B cell (primary cell): ENCODE results near the gene RAB5B. TPM values are rescaled to one million over a fixed set of nuclear protein-coding genes. Genes with fewer than 3 reads are reported as not detected.

ENCODE experiments used
- ATAC-seq: fragments of 200-7000 bp; cut with Tn5 transposase; one replicate; pipeline ENCODE4 v1.10.0; 2021; ENCODE audit warnings: low read depth, mild to moderate bottlenecking, moderate number of reproducible peaks, moderate library complexity
- CTCF ChIA-PET: fragments of 350-600 bp; sonication (Branson Sonifier 250); formaldehyde crosslinking; loops from one replicate; lab custom pipeline; 2021; ENCODE audit warnings: antibody characterized with exemption, inconsistent platforms; lab: Charles Lee
- POLR2A ChIA-PET: fragments of 350-600 bp; sonication (Branson Sonifier 250); formaldehyde crosslinking; loops from one replicate; lab custom pipeline; 2021; ENCODE audit warnings: antibody characterized with exemption; lab: Charles Lee
- DNase-seq: peaks from one replicate; pipeline ENCODE4 v3.0.0; 2013
- H2AFZ ChIP-seq: 2 replicates; pipeline ENCODE4 v1.6.1; 2012; ENCODE audit warnings: mild to moderate bottlenecking, low read depth, low read length; ENCODE audit not compliant: insufficient read depth, poor library complexity, severe bottlenecking
- H3K27ac ChIP-seq, 2 donors: 1 replicate in 1 of 2; 2 replicates in 1 of 2; pipeline ENCODE4 v1.5.1; 2012 to 2013; ENCODE audit warnings: low read length in 2 of 2, mild to moderate bottlenecking in 2 of 2, moderate library complexity in 1 of 2
- H3K27me3 ChIP-seq, 4 experiments: fragments of 200-600 bp in 1 of 4; sonication (generic) in 1 of 4; replicated peaks in 1 of 4; 1 replicate in 2 of 4; 2 replicates in 2 of 4; pipeline versions ENCODE4 v1.6.1 to v1.7.0; 2013 to 2016; ENCODE audit warnings: low read length in 3 of 4, mild to moderate bottlenecking in 2 of 4, mixed read lengths in 1 of 4, moderate library complexity in 1 of 4; ENCODE audit not compliant: insufficient read depth in 4 of 4, control insufficient read depth in 3 of 4; ENCODE audit errors: control extremely low read depth in 1 of 4
- H3K36me3 ChIP-seq, 2 experiments: replicated peaks in 1 of 2; 1 replicate in 1 of 2; 2 replicates in 1 of 2; pipeline versions ENCODE4 v1.6.1 to v1.7.1; 2013; ENCODE audit warnings: low read length in 1 of 2; ENCODE audit not compliant: insufficient read depth in 2 of 2, control insufficient read depth in 1 of 2; ENCODE audit errors: control extremely low read depth in 1 of 2, extremely low read depth in 1 of 2
- H3K4me1 ChIP-seq, 2 donors: fragments of 200-600 bp in 1 of 2; sonication (generic) in 1 of 2; 1 replicate in 1 of 2; 2 replicates in 1 of 2; pipeline versions ENCODE4 v1.5.1 to v1.6.1; 2013 to 2017; ENCODE audit warnings: low read length in 2 of 2; ENCODE audit not compliant: control insufficient read depth in 2 of 2, insufficient read depth in 2 of 2
- H3K4me2 ChIP-seq: replicated peaks from 2 replicates; pipeline ENCODE3; 2012; ENCODE audit warnings: mild to moderate bottlenecking, low read depth, low read length; ENCODE audit not compliant: poor library complexity, severe bottlenecking
- H3K4me3 ChIP-seq, 5 experiments: fragments of 200-600 bp in 1 of 5; sonication (generic) in 1 of 5; 1 replicate in 3 of 5; 2 replicates in 2 of 5; pipeline versions ENCODE4 v1.5.1 to v1.7.0; 2011 to 2016; ENCODE audit warnings: low read length in 4 of 5, mild to moderate bottlenecking in 4 of 5, low read depth in 2 of 5, control low read depth in 1 of 5, moderate library complexity in 1 of 5; ENCODE audit not compliant: insufficient read depth in 1 of 5; ENCODE audit errors: control extremely low read depth in 1 of 5, extremely low read depth in 1 of 5
- H3K79me2 ChIP-seq: fragments of 200-600 bp; sonication (generic); one replicate; pipeline ENCODE4 v1.6.0; 2016; ENCODE audit warnings: low read length; ENCODE audit not compliant: control insufficient read depth, insufficient read depth
- H3K9ac ChIP-seq: fragments of 200-600 bp; sonication (generic); 2 replicates; pipeline ENCODE4 v1.6.1; 2017; ENCODE audit warnings: mild to moderate bottlenecking, low read length, moderate library complexity
- H3K9me3 ChIP-seq, 3 donors: one replicate each; pipeline versions ENCODE4 v1.6.1 to v1.7.1; 2013; ENCODE audit warnings: low read length in 2 of 3; ENCODE audit not compliant: control insufficient read depth in 2 of 3, insufficient read depth in 1 of 3; ENCODE audit errors: control extremely low read depth in 1 of 3
- H4K20me1 ChIP-seq: 2 replicates; pipeline ENCODE4 v1.6.0; 2012; ENCODE audit warnings: mild to moderate bottlenecking, low read length; ENCODE audit not compliant: insufficient read depth, control insufficient read depth, poor library complexity, severe bottlenecking
- H3K27ac Mint-ChIP-seq: one replicate; pipeline ENCODE4 v1.8.0; 2021; ENCODE audit warnings: mixed read lengths
- H3K27me3 Mint-ChIP-seq: one replicate; pipeline ENCODE4 v1.8.0; 2021; ENCODE audit warnings: mixed read lengths
- H3K4me1 Mint-ChIP-seq: one replicate; pipeline ENCODE4 v1.8.0; 2021; ENCODE audit warnings: mixed read lengths
- H3K4me3 Mint-ChIP-seq: one replicate; pipeline ENCODE4 v1.8.0; 2021; ENCODE audit warnings: mixed read lengths
- H3K9me3 Mint-ChIP-seq: one replicate; pipeline ENCODE4 v1.8.0; 2022; ENCODE audit warnings: mixed read lengths; ENCODE audit not compliant: insufficient read depth
- CTCF ChIP-seq: fragments of 200-600 bp; IDR thresholded peaks from one replicate; pipeline ENCODE4 v1.8.0; 2022; ENCODE audit warnings: antibody characterized with exemption, mild to moderate bottlenecking
- EZH2 ChIP-seq: IDR thresholded peaks from 2 replicates; pipeline ENCODE4 v1.6.1; 2012; ENCODE audit warnings: borderline replicate concordance, low read depth, mild to moderate bottlenecking, moderate library complexity, low read length; ENCODE audit not compliant: insufficient read depth, poor library complexity, severe bottlenecking
- WGBS: methylation state at CpG from one replicate; pipeline ENCODE4 v1.1.5; 2013; ENCODE audit warnings: missing lambda C conversion rate; ENCODE audit not compliant: insufficient coverage; 5-methylcytosine and 5-hydroxymethylcytosine counted together
- intact Hi-C: fragments of 100-400 bp; cut with micrococcal nuclease; formaldehyde crosslinking; loops from one replicate; pipeline ENCODE4 v1.10.0; 2022
- polyA plus RNA-seq: library from polyadenylated mRNA; depleted of rRNA; stranded (reverse); fragments of >200 nt; gene quantifications from 2 replicates; pipeline ENCODE4 v1.2.3, GENCODE V29; 2012
- total RNA-seq, 2 donors: library from RNA; stranded (reverse); fragments of 120-200 nt in 1 of 2; gene quantifications; 1 replicate in 1 of 2; 2 replicates in 1 of 2; pipeline versions ENCODE4 v1.2.3 to v1.2.4, GENCODE V29; 2013 to 2022

The RAB5B gene
- total and polyA plus RNA-seq, 2 donors (not counting 1 experiment from before 2014, with no cell fraction given) = 42.1 to 111 TPM

GRCh38 chr12:55991110-55991509 is 17.2 kb downstream of the RAB5B start:
- Histone ChIP-seq H2AFZ (no peak overlapping the region), H3K4me1 (peaks cover 0 to 2% of the 10 kb centered on the region in 2 donors), H3K9ac (no peak overlapping the region), H3K9me3 (no peaks in the 10 kb centered on the region), H3K27me3 (no peaks in the 10 kb centered on the region), H3K4me2 (no peak overlapping the region), H3K36me3 (peaks cover 10 to 60% of the 10 kb centered on the region in 2 experiments), H3K4me3 (no peak overlapping the region), H4K20me1 (no peaks in the 10 kb centered on the region), H3K79me2 (peaks cover 2% of the 10 kb centered on the region), H3K27ac (no peak overlapping the region)
- intact Hi-C loops = no loop called here
- ATAC-seq = no peak
- Mint-ChIP-seq H3K9me3 (no peaks in the 10 kb centered on the region), H3K27me3 (no peaks in the 10 kb centered on the region), H3K4me3 (no peak overlapping the region), H3K27ac (no peak overlapping the region), H3K4me1 (peaks cover 2% of the 10 kb centered on the region)
- DNase-seq = no peak
- TF ChIP-seq CTCF (no peak), EZH2 (no peak)
- ChIA-PET POLR2A (interaction anchor here (0.6 to 0.8 kb wide), 2 partner anchors 17 to 162 kb away, joined by 3 to 5 read pairs; partner anchors contain the start of genes DNAJC14 and RAB5B), CTCF (interaction anchor here (1.1 to 1.5 kb wide), 3 partner anchors 38 to 56 kb away, joined by 3 to 7 read pairs (median 3); no protein-coding TSS in a partner anchor)
- 100% methylated on average over 1 of the region's 3 CpGs for WGBS

- H3K4me3 Mint-ChIP-seq = no peak overlapping the region
- ATAC-seq (no peak), DNase-seq (no peak)
- CTCF ChIA-PET = interaction anchor here (0.8 to 1.7 kb wide), 5 partner anchors 9 to 53 kb away, joined by 3 to 4 read pairs (median 4); no protein-coding TSS in a partner anchor
- H3K4me2 ChIP-seq = no peak overlapping the region
- no peaks in the 10 kb centered on the region for H3K9me3 Mint-ChIP-seq
- peaks cover 21% of the 10 kb centered on the region for H3K4me1 Mint-ChIP-seq
- intact Hi-C loops = no loop called here
- H3K36me3 ChIP-seq = peaks cover 8 to 48% of the 10 kb centered on the region in 2 experiments
- no peak overlapping the region for H3K27ac Mint-ChIP-seq
- no peaks in the 10 kb centered on the region for H3K9me3 ChIP-seq
- no peaks in the 10 kb centered on the region for H4K20me1 ChIP-seq
- POLR2A ChIA-PET = interaction anchor here (0.6 kb wide), 1 partner anchor 212 kb away, joined by 3 read pairs; no protein-coding TSS in a partner anchor
- H3K27me3 ChIP-seq = peaks cover 0 to 4% (median 0%) of the 10 kb centered on the region in 4 experiments
- no peak overlapping the region for H3K4me3 ChIP-seq
- H3K9ac ChIP-seq = no peak overlapping the region
- H3K79me2 ChIP-seq = no peaks in the 10 kb centered on the region
- TF ChIP-seq CTCF (no peak), EZH2 (no peak)
- WGBS = 100% methylated on average over 1 of the region's 4 CpGs
- H3K27ac ChIP-seq = no peak overlapping the region
- H3K27me3 Mint-ChIP-seq = no peaks in the 10 kb centered on the region
- peaks cover 13 to 18% of the 10 kb centered on the region in 2 donors for H3K4me1 ChIP-seq
- no peak overlapping the region for H2AFZ ChIP-seq
Measured at GRCh38 chr12:55993230-55993853, 19.5 kb downstream of the RAB5B start.
